K562 (cell line): ENCODE data around the gene COL4A4. TPM values are rescaled to one million over a fixed set of nuclear protein-coding genes. Genes with fewer than 3 reads are reported as not detected.

Experiments
- ARID1B ChIP-seq: fragments of 450-650 bp; IDR thresholded peaks from 2 replicates; pipeline ENCODE4 v1.6.1; 2016; ENCODE audit warnings: antibody characterized with exemption, mild to moderate bottlenecking, inconsistent platforms
- CC2D1A ChIP-seq: fragments of 450-650 bp; IDR thresholded peaks from 2 replicates; pipeline ENCODE4 v1.6.1; 2017; ENCODE audit warnings: mild to moderate bottlenecking
- DPF2 ChIP-seq: fragments of 450-650 bp; IDR thresholded peaks from 2 replicates; pipeline ENCODE4 v1.6.1; 2016
- ETV6 ChIP-seq, 3 experiments: fragments of 150-350 bp in 1 of 3; sonication (generic) in 1 of 3; formaldehyde crosslinking in 1 of 3; IDR thresholded peaks; 2 replicates each; pipeline versions ENCODE4 v1.6.1 to v1.8.0; 2014 to 2022; ENCODE audit warnings: borderline replicate concordance in 2 of 3, low read depth in 2 of 3, antibody characterized with exemption in 1 of 3, low read length in 1 of 3, mild to moderate bottlenecking in 1 of 3, missing genetic modification reagents in 1 of 3
- MAFF ChIP-seq: IDR thresholded peaks from 2 replicates; pipeline ENCODE4 v1.6.1; 2012; ENCODE audit warnings: low read length, improper control_type of control experiment
- ZNF124 ChIP-seq: sonication (generic); formaldehyde crosslinking; IDR thresholded peaks from 2 replicates; pipeline ENCODE4 v1.8.1; 2022; ENCODE audit warnings: missing genetic modification reagents
- polyA plus RNA-seq, 8 experiments: library from polyadenylated mRNA; depleted of rRNA in 4 of 8; stranded (reverse) in 5 of 8; unstranded in 3 of 8; fragments of >200 nt; fragmentation: Nextera tagmentation in 2 of 8; fragmentation: Illumina TruSeq in 1 of 8; extraction: Ambion mirVana in 2 of 8; extraction: Trizol in 1 of 8; gene quantifications; 2 replicates each; pipeline versions ENCODE4 v1.2.1 to v1.2.3, GENCODE V29; 2011 to 2014; ENCODE audit warnings: inconsistent platforms in 1 of 8, missing spikeins in 1 of 8
- total RNA-seq, 7 experiments: library from RNA; depleted of rRNA in 6 of 7; stranded (reverse); fragments of >200 nt in 6 of 7; fragmentation: Illumina TruSeq in 2 of 7; extraction: Trizol in 2 of 7; gene quantifications; 2 replicates each; pipeline versions ENCODE4 v1.2.1 to v1.2.3, GENCODE V29; 2011 to 2021; ENCODE audit warnings: low replicate concordance in 1 of 7
- TF ChIP-seq, protein P1 (sequence below), 2 experiments: fragments of 450-650 bp in 1 of 2; sonication (generic) in 1 of 2; formaldehyde crosslinking in 1 of 2; IDR thresholded peaks; 2 replicates each; pipeline versions ENCODE4 v1.7.1 to v1.9.0; 2016 to 2022; ENCODE audit warnings: inconsistent platforms in 1 of 2, mild to moderate bottlenecking in 1 of 2, missing genetic modification reagents in 1 of 2
- TF ChIP-seq, protein P2 (sequence below), 2 experiments: fragments of 450-650 bp in 1 of 2; IDR thresholded peaks; 2 replicates each; pipeline ENCODE4 v1.6.1; 2011 to 2017; ENCODE audit warnings: low read depth in 2 of 2, antibody characterized with exemption in 1 of 2, borderline replicate concordance in 1 of 2, low read length in 1 of 2, mild to moderate bottlenecking in 1 of 2, mixed read lengths in 1 of 2; ENCODE audit not compliant: control insufficient read depth in 1 of 2
- TF ChIP-seq, protein P3 (sequence below): sonication (generic); formaldehyde crosslinking; IDR thresholded peaks from 2 replicates; pipeline ENCODE4 v1.8.1; 2022; ENCODE audit warnings: missing genetic modification reagents

Gene COL4A4
- total and polyA plus RNA-seq, 9 of the 15 experiments (the other 6 are each of a cell fraction or from before 2014, with no cell fraction given) = under 0.01 to 0.01 TPM; not detected in 7

DNA sequence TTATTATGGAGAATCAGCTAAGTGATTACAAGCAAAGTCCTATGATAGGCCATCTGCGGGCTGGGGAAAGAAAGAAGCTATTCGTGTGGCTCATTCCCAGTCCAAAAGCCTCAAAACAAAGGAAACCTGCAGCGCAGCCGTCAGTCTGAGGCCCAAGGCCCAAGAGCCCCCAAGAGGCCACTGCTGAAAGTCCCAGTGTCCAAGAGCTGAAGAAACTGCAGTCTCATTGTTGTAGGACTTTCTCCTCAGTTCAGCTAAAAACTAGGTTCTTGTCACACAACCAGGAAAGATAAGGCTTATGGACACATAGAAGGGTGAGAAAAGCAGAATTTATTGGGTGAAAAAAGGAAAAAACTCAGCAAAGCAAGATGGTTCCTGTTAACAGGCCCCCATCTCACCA lies 185.0 kb downstream of the COL4A4 start (continued):
- TF ChIP-seq, protein P1, sequence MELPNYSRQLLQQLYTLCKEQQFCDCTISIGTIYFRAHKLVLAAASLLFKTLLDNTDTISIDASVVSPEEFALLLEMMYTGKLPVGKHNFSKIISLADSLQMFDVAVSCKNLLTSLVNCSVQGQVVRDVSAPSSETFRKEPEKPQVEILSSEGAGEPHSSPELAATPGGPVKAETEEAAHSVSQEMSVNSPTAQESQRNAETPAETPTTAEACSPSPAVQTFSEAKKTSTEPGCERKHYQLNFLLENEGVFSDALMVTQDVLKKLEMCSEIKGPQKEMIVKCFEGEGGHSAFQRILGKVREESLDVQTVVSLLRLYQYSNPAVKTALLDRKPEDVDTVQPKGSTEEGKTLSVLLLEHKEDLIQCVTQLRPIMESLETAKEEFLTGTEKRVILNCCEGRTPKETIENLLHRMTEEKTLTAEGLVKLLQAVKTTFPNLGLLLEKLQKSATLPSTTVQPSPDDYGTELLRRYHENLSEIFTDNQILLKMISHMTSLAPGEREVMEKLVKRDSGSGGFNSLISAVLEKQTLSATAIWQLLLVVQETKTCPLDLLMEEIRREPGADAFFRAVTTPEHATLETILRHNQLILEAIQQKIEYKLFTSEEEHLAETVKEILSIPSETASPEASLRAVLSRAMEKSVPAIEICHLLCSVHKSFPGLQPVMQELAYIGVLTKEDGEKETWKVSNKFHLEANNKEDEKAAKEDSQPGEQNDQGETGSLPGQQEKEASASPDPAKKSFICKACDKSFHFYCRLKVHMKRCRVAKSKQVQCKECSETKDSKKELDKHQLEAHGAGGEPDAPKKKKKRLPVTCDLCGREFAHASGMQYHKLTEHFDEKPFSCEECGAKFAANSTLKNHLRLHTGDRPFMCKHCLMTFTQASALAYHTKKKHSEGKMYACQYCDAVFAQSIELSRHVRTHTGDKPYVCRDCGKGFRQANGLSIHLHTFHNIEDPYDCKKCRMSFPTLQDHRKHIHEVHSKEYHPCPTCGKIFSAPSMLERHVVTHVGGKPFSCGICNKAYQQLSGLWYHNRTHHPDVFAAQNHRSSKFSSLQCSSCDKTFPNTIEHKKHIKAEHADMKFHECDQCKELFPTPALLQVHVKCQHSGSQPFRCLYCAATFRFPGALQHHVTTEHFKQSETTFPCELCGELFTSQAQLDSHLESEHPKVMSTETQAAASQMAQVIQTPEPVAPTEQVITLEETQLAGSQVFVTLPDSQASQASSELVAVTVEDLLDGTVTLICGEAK (IDR thresholded peaks at IDR 0.05) = no peak
- TF ChIP-seq, protein P1 (CRISPR knock-in tag; IDR thresholded peaks at IDR 0.05) = no peak
- TF ChIP-seq, protein P2, sequence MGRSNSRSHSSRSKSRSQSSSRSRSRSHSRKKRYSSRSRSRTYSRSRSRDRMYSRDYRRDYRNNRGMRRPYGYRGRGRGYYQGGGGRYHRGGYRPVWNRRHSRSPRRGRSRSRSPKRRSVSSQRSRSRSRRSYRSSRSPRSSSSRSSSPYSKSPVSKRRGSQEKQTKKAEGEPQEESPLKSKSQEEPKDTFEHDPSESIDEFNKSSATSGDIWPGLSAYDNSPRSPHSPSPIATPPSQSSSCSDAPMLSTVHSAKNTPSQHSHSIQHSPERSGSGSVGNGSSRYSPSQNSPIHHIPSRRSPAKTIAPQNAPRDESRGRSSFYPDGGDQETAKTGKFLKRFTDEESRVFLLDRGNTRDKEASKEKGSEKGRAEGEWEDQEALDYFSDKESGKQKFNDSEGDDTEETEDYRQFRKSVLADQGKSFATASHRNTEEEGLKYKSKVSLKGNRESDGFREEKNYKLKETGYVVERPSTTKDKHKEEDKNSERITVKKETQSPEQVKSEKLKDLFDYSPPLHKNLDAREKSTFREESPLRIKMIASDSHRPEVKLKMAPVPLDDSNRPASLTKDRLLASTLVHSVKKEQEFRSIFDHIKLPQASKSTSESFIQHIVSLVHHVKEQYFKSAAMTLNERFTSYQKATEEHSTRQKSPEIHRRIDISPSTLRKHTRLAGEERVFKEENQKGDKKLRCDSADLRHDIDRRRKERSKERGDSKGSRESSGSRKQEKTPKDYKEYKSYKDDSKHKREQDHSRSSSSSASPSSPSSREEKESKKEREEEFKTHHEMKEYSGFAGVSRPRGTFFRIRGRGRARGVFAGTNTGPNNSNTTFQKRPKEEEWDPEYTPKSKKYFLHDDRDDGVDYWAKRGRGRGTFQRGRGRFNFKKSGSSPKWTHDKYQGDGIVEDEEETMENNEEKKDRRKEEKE (IDR thresholded peaks at IDR 0.05; ENCODE audit: borderline replicate concordance in 1 of 2, control insufficient read depth in 1 of 2, low read depth in 2 of 2, low read length in 1 of 2) = no peak
- TF ChIP-seq, protein P3, sequence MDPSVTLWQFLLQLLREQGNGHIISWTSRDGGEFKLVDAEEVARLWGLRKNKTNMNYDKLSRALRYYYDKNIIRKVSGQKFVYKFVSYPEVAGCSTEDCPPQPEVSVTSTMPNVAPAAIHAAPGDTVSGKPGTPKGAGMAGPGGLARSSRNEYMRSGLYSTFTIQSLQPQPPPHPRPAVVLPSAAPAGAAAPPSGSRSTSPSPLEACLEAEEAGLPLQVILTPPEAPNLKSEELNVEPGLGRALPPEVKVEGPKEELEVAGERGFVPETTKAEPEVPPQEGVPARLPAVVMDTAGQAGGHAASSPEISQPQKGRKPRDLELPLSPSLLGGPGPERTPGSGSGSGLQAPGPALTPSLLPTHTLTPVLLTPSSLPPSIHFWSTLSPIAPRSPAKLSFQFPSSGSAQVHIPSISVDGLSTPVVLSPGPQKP (CRISPR knock-in tag) = no peak
- TF ChIP-seq ARID1B (peak; percentile 45), DPF2 (peak; percentile 67; the same call in 1 of the 2 replicates), ZNF124 (CRISPR knock-in tag) (no peak), CC2D1A (no peak), ETV6 (IDR thresholded peaks at IDR 0.05; ENCODE audit: borderline replicate concordance in 1 of 2, low read depth in 2 of 2, low read length in 1 of 2) (no peak), ETV6 (CRISPR knock-in tag; IDR thresholded peaks at IDR 0.05; ENCODE audit: borderline replicate concordance) (no peak), MAFF (peak; percentile 67; the same call in 1 of the 2 replicates)
